ENCODE measurements around the gene EYA2. TPM values are rescaled to one million over a fixed set of nuclear protein-coding genes. Genes with fewer than 3 reads are reported as not detected.
"Not testable (repeated sequence)": the region's sequence is repeated elsewhere in the genome, so short reads cannot be mapped to it uniquely, and the experiment has no call there.

Gene EYA2
- total RNA-seq, 3 donors from 2014 or later = 5.4 to 19.2 (median 12.5) TPM

GRCh38 chr20:47173596-47174216 lies 279.1 kb downstream of the EYA2 start:
- no peak for TF ChIP-seq POLR2AphosphoS5 (IDR thresholded peaks at IDR 0.05)
- TF ChIP-seq, protein P1, sequence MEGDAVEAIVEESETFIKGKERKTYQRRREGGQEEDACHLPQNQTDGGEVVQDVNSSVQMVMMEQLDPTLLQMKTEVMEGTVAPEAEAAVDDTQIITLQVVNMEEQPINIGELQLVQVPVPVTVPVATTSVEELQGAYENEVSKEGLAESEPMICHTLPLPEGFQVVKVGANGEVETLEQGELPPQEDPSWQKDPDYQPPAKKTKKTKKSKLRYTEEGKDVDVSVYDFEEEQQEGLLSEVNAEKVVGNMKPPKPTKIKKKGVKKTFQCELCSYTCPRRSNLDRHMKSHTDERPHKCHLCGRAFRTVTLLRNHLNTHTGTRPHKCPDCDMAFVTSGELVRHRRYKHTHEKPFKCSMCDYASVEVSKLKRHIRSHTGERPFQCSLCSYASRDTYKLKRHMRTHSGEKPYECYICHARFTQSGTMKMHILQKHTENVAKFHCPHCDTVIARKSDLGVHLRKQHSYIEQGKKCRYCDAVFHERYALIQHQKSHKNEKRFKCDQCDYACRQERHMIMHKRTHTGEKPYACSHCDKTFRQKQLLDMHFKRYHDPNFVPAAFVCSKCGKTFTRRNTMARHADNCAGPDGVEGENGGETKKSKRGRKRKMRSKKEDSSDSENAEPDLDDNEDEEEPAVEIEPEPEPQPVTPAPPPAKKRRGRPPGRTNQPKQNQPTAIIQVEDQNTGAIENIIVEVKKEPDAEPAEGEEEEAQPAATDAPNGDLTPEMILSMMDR (IDR thresholded peaks at IDR 0.05) = no peak
- no peak for TF ChIP-seq POLR2A (IDR thresholded peaks at IDR 0.05)
- Histone ChIP-seq H3K9me3 (no peaks in the 10 kb centered on the region), H3K27me3 (no peaks in the 10 kb centered on the region), H3K4me1 (no peaks in the 10 kb centered on the region), H3K27ac (no peak overlapping the region), H3K4me3 (no peak overlapping the region), H3K36me3 (no peaks in the 10 kb centered on the region)
- DNase-seq (ENCODE audit: low spot score in 2 of 2) = no peak
- intact Hi-C loops (cut with DNase I; ENCODE audit: low total_unique reads) = no loop called here

DNA sequence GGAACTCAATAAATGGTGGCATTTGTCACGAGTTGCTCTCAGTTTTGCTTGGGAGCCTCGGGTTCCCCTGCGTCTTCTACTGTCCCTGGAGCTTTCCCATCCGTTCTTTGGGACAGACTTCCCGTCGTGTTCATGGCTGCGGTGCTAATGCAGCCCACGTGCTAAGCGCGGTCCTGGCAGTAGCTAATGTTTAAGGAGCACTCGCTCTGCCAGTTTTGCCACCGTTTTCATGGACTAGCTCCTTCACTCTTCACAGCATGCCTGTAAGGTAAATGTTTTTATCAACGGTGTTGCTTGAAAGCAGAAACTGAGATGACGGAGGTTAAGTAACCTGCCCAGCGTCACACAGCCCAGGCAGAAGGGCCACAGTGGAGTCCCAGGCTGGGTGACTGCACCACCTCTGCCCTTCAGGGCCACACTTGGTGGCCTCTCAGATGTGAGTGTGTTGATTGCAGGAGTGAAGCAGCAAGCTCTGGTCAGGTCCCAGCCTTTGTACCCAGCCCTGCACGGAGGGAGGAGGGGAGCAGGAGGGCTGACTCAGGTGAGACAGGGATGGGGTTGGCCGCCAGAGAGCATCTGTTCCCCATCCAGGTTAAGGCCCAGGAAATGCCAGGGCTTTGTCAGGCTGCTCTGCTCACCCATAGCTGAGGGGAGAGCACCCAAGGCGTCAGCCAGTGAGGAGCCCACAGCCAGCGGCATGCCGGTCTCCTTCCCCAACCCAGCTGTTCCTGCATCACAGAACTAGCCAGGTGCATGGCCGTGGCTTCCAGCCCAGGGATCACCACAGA lies 280.0 kb downstream of the EYA2 start:
- Histone ChIP-seq H3K27ac (no peak overlapping the region), H3K4me1 (no peaks in the 10 kb centered on the region), H3K9me3 (no peaks in the 10 kb centered on the region), H3K36me3 (no peaks in the 10 kb centered on the region), H3K4me3 (no peak overlapping the region), H3K27me3 (no peaks in the 10 kb centered on the region)
- DNase-seq (ENCODE audit: low spot score in 2 of 2) = no peak
- TF ChIP-seq POLR2A (IDR thresholded peaks at IDR 0.05) (no peak), POLR2AphosphoS5 (IDR thresholded peaks at IDR 0.05) (no peak)
- TF ChIP-seq, protein P1 (IDR thresholded peaks at IDR 0.05) = no peak
- intact Hi-C loops (cut with DNase I; ENCODE audit: low total_unique reads) = no loop called here

- TF ChIP-seq POLR2A (IDR thresholded peaks at IDR 0.05) = no peak
- TF ChIP-seq, protein P1 (IDR thresholded peaks at IDR 0.05) = no peak
- TF ChIP-seq POLR2AphosphoS5 (IDR thresholded peaks at IDR 0.05) = no peak
- intact Hi-C loops (cut with DNase I; ENCODE audit: low total_unique reads) = no loop called here
- no peak overlapping the region for H3K4me3 ChIP-seq
- H3K9me3 ChIP-seq = no peaks in the 10 kb centered on the region
- DNase-seq (ENCODE audit: low spot score in 2 of 2) = no peak
- H3K36me3 ChIP-seq = no peaks in the 10 kb centered on the region
- no peak overlapping the region for H3K27ac ChIP-seq
- no peaks in the 10 kb centered on the region for H3K27me3 ChIP-seq
- no peaks in the 10 kb centered on the region for H3K4me1 ChIP-seq
Measured at GRCh38 chr20:47175493-47175892, 280.9 kb downstream of the EYA2 start.

DNA sequence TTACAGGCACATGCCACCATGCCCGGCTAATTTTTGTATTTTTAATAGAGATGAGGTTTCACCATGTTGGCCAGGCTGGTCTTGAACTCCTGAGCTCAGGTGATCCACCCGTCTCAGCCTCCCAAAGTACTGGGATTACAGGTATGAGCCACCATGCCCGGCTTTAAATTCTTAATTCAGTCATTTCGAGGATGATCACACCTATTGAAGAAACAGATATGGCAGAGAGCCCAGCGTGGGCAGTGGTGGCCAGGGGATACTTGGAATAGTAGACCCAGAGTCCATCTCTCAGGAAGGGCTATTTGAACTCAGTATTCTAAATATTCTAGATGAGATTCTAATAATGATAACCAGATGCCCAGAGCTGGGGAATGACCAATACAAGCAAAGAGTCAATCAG lies 281.6 kb downstream of the EYA2 start:
- intact Hi-C loops (cut with DNase I; ENCODE audit: low total_unique reads); H3K27me3 ChIP-seq; DNase-seq (ENCODE audit: low spot score in 2 of 2); H3K4me1 ChIP-seq; H3K4me3 ChIP-seq; H3K27ac ChIP-seq; H3K9me3 ChIP-seq; H3K36me3 ChIP-seq: not testable (repeated sequence)

DNA sequence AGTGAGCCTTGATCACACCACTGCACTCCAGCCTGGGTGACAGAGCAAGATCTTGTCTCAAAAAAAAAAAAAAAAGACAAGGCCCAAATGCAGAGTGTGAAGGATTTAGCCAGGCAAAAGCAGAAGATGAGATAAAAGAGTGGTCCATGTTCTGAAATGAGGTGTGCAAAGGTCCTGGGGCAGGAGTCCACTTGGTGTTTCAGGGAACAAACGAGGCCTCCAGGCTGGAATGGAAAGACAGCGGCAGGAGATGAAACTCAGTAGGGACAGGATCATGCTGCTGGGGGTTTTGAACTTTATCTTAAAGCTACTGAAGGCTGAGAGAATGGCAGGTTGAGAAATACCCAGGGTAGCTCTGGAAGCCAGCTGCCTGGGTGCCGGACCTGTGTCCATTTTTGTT lies 283.6 kb downstream of the EYA2 start:
- no peak for DNase-seq (ENCODE audit: low spot score in 2 of 2)
- no peaks in the 10 kb centered on the region for H3K27me3 ChIP-seq
- intact Hi-C loops (cut with DNase I; ENCODE audit: low total_unique reads) = loop anchor here (2.0 kb wide), 1 partner anchor 19 kb away; no protein-coding TSS in a partner anchor
- TF ChIP-seq POLR2A (IDR thresholded peaks at IDR 0.05) (no peak), POLR2AphosphoS5 (IDR thresholded peaks at IDR 0.05) (no peak)
- TF ChIP-seq, protein P1 (IDR thresholded peaks at IDR 0.05) = no peak
- H3K9me3 ChIP-seq = no peaks in the 10 kb centered on the region
- no peaks in the 10 kb centered on the region for H3K36me3 ChIP-seq
- no peak overlapping the region for H3K4me3 ChIP-seq
- H3K27ac ChIP-seq = no peak overlapping the region
- H3K4me1 ChIP-seq = no peaks in the 10 kb centered on the region

Data from breast epithelium (tissue), 4 donors.